Measurements from ENCODE around the gene GREB1L.

GREB1L gene

DNA sequence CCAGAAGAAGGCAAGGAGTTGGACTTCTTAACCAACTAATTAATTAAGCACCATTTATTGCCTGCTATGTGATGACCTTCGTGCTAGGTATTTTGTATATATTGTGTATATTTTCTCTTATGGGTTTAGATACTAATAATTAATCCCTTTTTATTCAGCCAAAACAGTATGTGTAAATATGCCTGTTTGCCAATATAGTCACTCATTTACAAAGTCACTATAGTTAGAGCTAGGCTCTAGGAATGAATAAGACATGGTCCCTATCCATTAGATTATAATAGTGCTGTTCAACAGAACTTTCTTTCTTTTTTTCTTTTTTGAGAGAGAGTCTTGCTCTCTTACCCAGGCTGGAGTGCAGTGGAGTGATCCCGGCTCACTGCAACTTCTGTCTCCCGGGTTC is 51.4 kb downstream of the GREB1L start:
- no peak for DNase-seq (ENCODE audit: low read depth in 1 of 2, low spot score in 1 of 2)
- Histone ChIP-seq H3K27me3 (ENCODE audit: insufficient read depth, poor library complexity, severe bottlenecking) (peaks cover 3% of the 10 kb centered on the region), H3K4me3 (replicated peaks; ENCODE audit: insufficient read depth, low read length) (no peak overlapping the region), H3K27ac (replicated peaks) (no peak overlapping the region)
- no peak for TF ChIP-seq POLR2AphosphoS5 (IDR thresholded peaks at IDR 0.05; ENCODE audit: low read depth)
- TF ChIP-seq SPI1 (IDR thresholded peaks at IDR 0.05; ENCODE audit: borderline replicate concordance, low read depth), result no peak
- TF ChIP-seq GABPA (IDR thresholded peaks at IDR 0.05; ENCODE audit: low read depth), result no peak
- TF ChIP-seq, protein P1, sequence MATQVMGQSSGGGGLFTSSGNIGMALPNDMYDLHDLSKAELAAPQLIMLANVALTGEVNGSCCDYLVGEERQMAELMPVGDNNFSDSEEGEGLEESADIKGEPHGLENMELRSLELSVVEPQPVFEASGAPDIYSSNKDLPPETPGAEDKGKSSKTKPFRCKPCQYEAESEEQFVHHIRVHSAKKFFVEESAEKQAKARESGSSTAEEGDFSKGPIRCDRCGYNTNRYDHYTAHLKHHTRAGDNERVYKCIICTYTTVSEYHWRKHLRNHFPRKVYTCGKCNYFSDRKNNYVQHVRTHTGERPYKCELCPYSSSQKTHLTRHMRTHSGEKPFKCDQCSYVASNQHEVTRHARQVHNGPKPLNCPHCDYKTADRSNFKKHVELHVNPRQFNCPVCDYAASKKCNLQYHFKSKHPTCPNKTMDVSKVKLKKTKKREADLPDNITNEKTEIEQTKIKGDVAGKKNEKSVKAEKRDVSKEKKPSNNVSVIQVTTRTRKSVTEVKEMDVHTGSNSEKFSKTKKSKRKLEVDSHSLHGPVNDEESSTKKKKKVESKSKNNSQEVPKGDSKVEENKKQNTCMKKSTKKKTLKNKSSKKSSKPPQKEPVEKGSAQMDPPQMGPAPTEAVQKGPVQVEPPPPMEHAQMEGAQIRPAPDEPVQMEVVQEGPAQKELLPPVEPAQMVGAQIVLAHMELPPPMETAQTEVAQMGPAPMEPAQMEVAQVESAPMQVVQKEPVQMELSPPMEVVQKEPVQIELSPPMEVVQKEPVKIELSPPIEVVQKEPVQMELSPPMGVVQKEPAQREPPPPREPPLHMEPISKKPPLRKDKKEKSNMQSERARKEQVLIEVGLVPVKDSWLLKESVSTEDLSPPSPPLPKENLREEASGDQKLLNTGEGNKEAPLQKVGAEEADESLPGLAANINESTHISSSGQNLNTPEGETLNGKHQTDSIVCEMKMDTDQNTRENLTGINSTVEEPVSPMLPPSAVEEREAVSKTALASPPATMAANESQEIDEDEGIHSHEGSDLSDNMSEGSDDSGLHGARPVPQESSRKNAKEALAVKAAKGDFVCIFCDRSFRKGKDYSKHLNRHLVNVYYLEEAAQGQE (IDR thresholded peaks at IDR 0.05; ENCODE audit: insufficient replicate concordance, low read depth), result no peak
- TF ChIP-seq, protein P2, sequence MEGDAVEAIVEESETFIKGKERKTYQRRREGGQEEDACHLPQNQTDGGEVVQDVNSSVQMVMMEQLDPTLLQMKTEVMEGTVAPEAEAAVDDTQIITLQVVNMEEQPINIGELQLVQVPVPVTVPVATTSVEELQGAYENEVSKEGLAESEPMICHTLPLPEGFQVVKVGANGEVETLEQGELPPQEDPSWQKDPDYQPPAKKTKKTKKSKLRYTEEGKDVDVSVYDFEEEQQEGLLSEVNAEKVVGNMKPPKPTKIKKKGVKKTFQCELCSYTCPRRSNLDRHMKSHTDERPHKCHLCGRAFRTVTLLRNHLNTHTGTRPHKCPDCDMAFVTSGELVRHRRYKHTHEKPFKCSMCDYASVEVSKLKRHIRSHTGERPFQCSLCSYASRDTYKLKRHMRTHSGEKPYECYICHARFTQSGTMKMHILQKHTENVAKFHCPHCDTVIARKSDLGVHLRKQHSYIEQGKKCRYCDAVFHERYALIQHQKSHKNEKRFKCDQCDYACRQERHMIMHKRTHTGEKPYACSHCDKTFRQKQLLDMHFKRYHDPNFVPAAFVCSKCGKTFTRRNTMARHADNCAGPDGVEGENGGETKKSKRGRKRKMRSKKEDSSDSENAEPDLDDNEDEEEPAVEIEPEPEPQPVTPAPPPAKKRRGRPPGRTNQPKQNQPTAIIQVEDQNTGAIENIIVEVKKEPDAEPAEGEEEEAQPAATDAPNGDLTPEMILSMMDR (IDR thresholded peaks at IDR 0.05; ENCODE audit: insufficient read depth, low read length), result no peak

DNA sequence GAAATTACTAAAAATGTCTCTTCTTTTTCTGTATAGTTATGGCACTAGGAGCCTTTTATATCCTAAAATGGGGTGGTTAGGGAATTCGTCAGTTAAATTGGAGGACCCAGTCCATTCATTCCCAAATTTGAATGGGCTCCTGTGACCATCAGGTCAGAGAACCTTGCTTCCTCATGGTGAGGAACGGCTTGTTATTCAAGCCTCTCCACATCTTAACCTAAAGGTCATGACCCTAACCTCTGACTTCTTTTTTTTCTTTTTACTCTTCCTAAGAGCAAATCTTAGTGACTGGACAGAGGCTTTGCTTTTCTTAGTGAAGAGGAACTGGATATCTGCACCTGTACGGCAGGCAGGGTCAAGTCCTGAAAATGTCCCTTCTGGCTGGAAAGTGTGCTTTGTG is 53.1 kb downstream of the GREB1L start:
- H3K27me3 ChIP-seq (ENCODE audit: insufficient read depth, poor library complexity, severe bottlenecking), result no peaks in the 10 kb centered on the region
- H3K27ac ChIP-seq (replicated peaks), result no peak overlapping the region
- H3K4me3 ChIP-seq (replicated peaks; ENCODE audit: insufficient read depth, low read length), result no peak overlapping the region
- DNase-seq (ENCODE audit: low read depth in 1 of 2, low spot score in 1 of 2), result no peak
- TF ChIP-seq, protein P1 (IDR thresholded peaks at IDR 0.05; ENCODE audit: insufficient replicate concordance, low read depth), result no peak
- TF ChIP-seq SPI1 (IDR thresholded peaks at IDR 0.05; ENCODE audit: borderline replicate concordance, low read depth) (no peak), GABPA (IDR thresholded peaks at IDR 0.05; ENCODE audit: low read depth) (no peak), POLR2AphosphoS5 (IDR thresholded peaks at IDR 0.05; ENCODE audit: low read depth) (no peak)
- TF ChIP-seq, protein P2 (IDR thresholded peaks at IDR 0.05; ENCODE audit: insufficient read depth, low read length), result no peak

DNA sequence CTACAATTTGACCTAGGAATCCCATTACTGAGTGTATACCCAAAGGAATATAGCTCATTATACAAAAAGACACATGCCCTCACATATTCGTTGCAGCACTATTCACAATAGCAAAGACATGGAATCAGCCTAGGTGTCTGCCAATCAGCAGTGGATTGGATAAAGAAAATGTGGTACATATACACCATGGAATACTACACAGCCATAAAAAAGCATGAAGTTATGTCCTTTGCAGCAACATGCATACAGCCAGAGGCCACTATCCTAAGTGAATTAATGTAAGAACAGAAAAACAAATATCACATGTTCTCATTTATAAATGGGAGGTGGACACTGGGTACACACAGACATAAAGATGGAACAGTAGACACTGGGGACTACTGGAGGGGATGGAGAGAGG is 54.0 kb downstream of the GREB1L start:
- Histone ChIP-seq H3K4me3 (replicated peaks; ENCODE audit: insufficient read depth, low read length) (no peak overlapping the region), H3K27me3 (ENCODE audit: insufficient read depth, poor library complexity, severe bottlenecking) (no peaks in the 10 kb centered on the region), H3K27ac (replicated peaks) (no peak overlapping the region)
- no peak for DNase-seq (ENCODE audit: low read depth in 1 of 2, low spot score in 1 of 2)
- TF ChIP-seq SPI1 (IDR thresholded peaks at IDR 0.05; ENCODE audit: borderline replicate concordance, low read depth), result no peak
- TF ChIP-seq POLR2AphosphoS5 (IDR thresholded peaks at IDR 0.05; ENCODE audit: low read depth), result no peak
- no peak for TF ChIP-seq GABPA (IDR thresholded peaks at IDR 0.05; ENCODE audit: low read depth)
- TF ChIP-seq, protein P2 (IDR thresholded peaks at IDR 0.05; ENCODE audit: insufficient read depth, low read length), result no peak
- TF ChIP-seq, protein P1 (IDR thresholded peaks at IDR 0.05; ENCODE audit: insufficient replicate concordance, low read depth), result no peak

Measured in HL-60 (cell line).